NB4 (cell line): Measurements from ENCODE around the gene PCDHB11.
"Not testable (repeated sequence)": the region's sequence is repeated elsewhere in the genome, so short reads cannot be mapped to it uniquely, and the experiment has no call there.

ENCODE experiments used
- DNase-seq: peaks from one replicate; pipeline ENCODE4 v3.0.0; 2010; ENCODE audit warnings: low read depth
- H3K4me3 ChIP-seq: one replicate; pipeline ENCODE4 v1.5.1; 2011; ENCODE audit warnings: mild to moderate bottlenecking, low read depth, low read length, moderate library complexity
- CTCF ChIP-seq: IDR thresholded peaks from one replicate; pipeline ENCODE4 v1.5.1; 2012; ENCODE audit warnings: low read depth, low read length
- MAX ChIP-seq: IDR thresholded peaks from 2 replicates; pipeline ENCODE4 v1.6.1; 2011; ENCODE audit warnings: low read depth, low read length
- MYC ChIP-seq: IDR thresholded peaks from 2 replicates; pipeline ENCODE4 v1.6.1; 2011; ENCODE audit warnings: low read depth, low read length
- POLR2A ChIP-seq: IDR thresholded peaks from 2 replicates; pipeline ENCODE4 v1.6.1; 2011; ENCODE audit warnings: mild to moderate bottlenecking; ENCODE audit not compliant: insufficient read length; ENCODE audit errors: extremely low read depth

PCDHB11 gene

GRCh38 chr5:141196363-141196762 is 3.1 kb upstream of the PCDHB11 start:
- no peak for DNase-seq
- no peak for TF ChIP-seq POLR2A
- TF ChIP-seq MAX = no peak
- TF ChIP-seq MYC = no peak
- TF ChIP-seq CTCF = no peak
- no peak overlapping the region for H3K4me3 ChIP-seq

- DNase-seq, H3K4me3 ChIP-seq: not testable (repeated sequence)
These were observed 1.7 kb downstream of the PCDHB11 start for GRCh38 chr5:141201126-141201525.

- not testable (repeated sequence) for DNase-seq, H3K4me3 ChIP-seq
These were observed 2.2 kb downstream of the PCDHB11 start for GRCh38 chr5:141201646-141202045.

- peak; percentile 36 for DNase-seq
- H3K4me3 ChIP-seq = no peak within 1 kb of the TSS
- TF ChIP-seq CTCF (peak; percentile 38), POLR2A (no peak)
These were observed 9.1 kb downstream of the PCDHB11 start, which contains the start of gene PCDHB12 for GRCh38 chr5:141208478-141208877. Gene PCDHB12, plus strand, starts transcription at chr5:141208719. Its CDS starts 189 bp downstream, at chr5:141208908.

- not testable (repeated sequence) for H3K4me3 ChIP-seq, DNase-seq
These were observed 10.9 kb downstream of the PCDHB11 start for GRCh38 chr5:141210281-141210680.

GRCh38 chr5:141210849-141211248 is 11.4 kb downstream of the PCDHB11 start:
- H3K4me3 ChIP-seq, DNase-seq: not testable (repeated sequence)

GRCh38 chr5:141213656-141214339 is 14.4 kb downstream of the PCDHB11 start, which contains the start of gene PCDHB13:
Gene PCDHB13, plus strand, starts transcription at chr5:141213919. Its CDS starts 205 bp downstream, at chr5:141214124.
- peak; percentile 66 for DNase-seq
- TF ChIP-seq CTCF = peak; percentile 35
- not testable (repeated sequence) for H3K4me3 ChIP-seq

GRCh38 chr5:141214583-141214982 is 15.2 kb downstream of the PCDHB11 start:
- not testable (repeated sequence) for DNase-seq, H3K4me3 ChIP-seq

GRCh38 chr5:141215504-141215903 is 16.1 kb downstream of the PCDHB11 start:
- H3K4me3 ChIP-seq = not testable (repeated sequence)

GRCh38 chr5:141216035-141216434 is 16.6 kb downstream of the PCDHB11 start:
- DNase-seq, H3K4me3 ChIP-seq: not testable (repeated sequence)

More at GRCh38 chr5:141215504-141215903, 16.1 kb downstream of the PCDHB11 start:
- DNase-seq = not testable (repeated sequence)
